Activated naive CD4-positive, alpha-beta T cell treated with anti-CD3 and anti-CD28 coated beads, Interleukin-2, amount 50 U/mL, for 72 hours (primary cell): ENCODE measurements around the gene DAZAP1. TPM values are rescaled to one million over a fixed set of nuclear protein-coding genes. Genes with fewer than 3 reads are reported as not detected.
"Not testable (repeated sequence)": the region's sequence is repeated elsewhere in the genome, so short reads cannot be mapped to it uniquely, and the experiment has no call there.

Experiments
- ATAC-seq, 2 donors: fragments of 150-1000 bp; cut with Tn5 transposase; 2 replicates each; pipeline ENCODE4 v1.10.0; 2021; ENCODE audit warnings: mild to moderate bottlenecking in 2 of 2, moderate library complexity in 2 of 2
- DNase-seq, 2 donors: peaks; one replicate each; pipeline ENCODE4 v3.0.0; 2021 to 2022; ENCODE audit warnings: low spot score in 2 of 2
- H3K27ac Mint-ChIP-seq, 2 donors: one replicate each; pipeline ENCODE4 v1.8.0; 2022; ENCODE audit warnings: mild to moderate bottlenecking in 2 of 2, mixed read lengths in 2 of 2
- H3K36me3 Mint-ChIP-seq, 2 donors: one replicate each; pipeline ENCODE4 v1.8.0; 2022; ENCODE audit warnings: mixed read lengths in 2 of 2
- H3K9me3 Mint-ChIP-seq, 2 donors: one replicate each; pipeline ENCODE4 v1.8.0; 2022; ENCODE audit warnings: mixed read lengths in 2 of 2
- total RNA-seq, 2 donors: library from RNA; stranded (reverse); gene quantifications; one replicate each; pipeline ENCODE4 v1.2.3, GENCODE V29; 2022

DAZAP1 gene
- total RNA-seq, 2 donors from 2014 or later: 194 to 298 TPM

DNA sequence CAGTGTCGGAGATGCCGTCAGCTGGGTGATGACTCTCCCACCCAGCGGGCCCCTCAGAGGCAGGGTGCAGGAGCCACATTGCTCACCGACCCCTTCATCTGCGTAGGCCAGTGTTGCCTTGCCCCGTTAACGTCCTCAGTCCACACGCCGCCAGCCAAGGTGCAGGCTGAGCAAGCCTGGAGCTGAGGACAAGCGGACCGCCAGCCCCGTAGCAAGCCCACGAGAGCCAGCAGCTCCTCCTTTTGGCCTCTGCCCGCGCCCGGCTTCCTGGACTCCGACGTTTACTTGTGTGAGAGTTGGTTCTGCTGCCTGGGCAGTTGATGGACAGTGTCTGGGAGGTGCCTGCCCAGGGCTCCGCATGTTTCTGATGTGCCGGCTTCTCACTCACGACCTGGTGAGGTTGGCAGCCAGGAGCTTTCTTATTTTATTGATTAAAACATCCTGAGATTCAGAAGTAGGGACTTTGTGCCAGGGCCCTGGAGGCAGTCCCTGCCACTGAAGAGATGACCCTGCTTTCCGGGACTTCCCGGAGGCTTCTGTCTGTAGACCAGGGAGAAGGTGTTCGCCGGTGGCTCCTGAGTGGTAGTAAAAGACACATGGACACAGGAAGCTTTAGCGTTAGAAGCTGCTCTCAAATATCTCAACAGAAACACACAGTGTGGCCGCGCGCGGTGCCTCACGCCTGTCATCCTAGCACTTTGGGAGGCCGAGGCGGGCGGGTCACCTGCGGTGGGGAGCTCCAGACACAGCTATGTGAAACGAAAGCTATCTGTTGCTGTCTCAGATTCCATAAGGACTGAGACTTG lies 5.8 kb downstream of the DAZAP1 start:
- Mint-ChIP-seq H3K9me3 (no peaks in the 10 kb centered on the region), H3K27ac (peak overlapping the region; percentile 79 to 82), H3K36me3 (peaks cover 24 to 26% of the 10 kb centered on the region in 2 donors)
- DNase-seq: no peak
- ATAC-seq: no peak

GRCh38 chr19:1416014-1416841 lies 8.8 kb downstream of the DAZAP1 start:
- no peak for ATAC-seq
- Mint-ChIP-seq H3K36me3 (peaks cover 0 to 13% of the 10 kb centered on the region in 2 donors), H3K9me3 (no peaks in the 10 kb centered on the region), H3K27ac (peak overlapping the region; percentile 82 to 84)
- DNase-seq: no peak

DNA sequence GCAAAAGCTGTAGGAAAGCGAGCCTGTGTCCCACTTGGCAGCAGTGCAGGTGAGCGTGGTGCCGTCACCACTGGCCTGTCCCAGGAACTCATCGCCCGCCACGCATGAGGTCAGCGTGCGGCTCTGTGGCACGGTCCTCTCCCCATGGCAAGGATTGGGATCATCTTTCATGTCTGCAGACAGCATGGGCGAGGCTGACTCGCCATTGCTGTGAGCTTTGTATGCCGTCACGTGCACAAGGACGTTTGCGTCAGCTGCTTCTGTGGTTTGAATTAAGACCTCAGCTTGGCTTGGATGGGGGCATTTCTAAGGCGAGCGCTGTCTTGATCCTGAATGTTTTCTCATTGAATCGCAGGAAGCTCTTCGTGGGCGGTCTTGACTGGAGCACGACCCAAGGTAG lies 9.8 kb downstream of the DAZAP1 start:
- H3K9me3 Mint-ChIP-seq: no peaks in the 10 kb centered on the region
- no peak for ATAC-seq
- H3K27ac Mint-ChIP-seq: peak overlapping the region in 1 of 2 donors; percentile 33
- H3K36me3 Mint-ChIP-seq: peaks cover 0 to 13% of the 10 kb centered on the region in 2 donors
- no peak for DNase-seq

- peak overlapping the region in 1 of 2 donors; percentile 33 for H3K27ac Mint-ChIP-seq
- DNase-seq: no peak
- H3K9me3 Mint-ChIP-seq: no peaks in the 10 kb centered on the region
- peaks cover under 1 to 20% of the 10 kb centered on the region in 2 donors for H3K36me3 Mint-ChIP-seq
- ATAC-seq: no peak
Observed at GRCh38 chr19:1417681-1418495, 10.5 kb downstream of the DAZAP1 start.

GRCh38 chr19:1418496-1418775 lies 11.1 kb downstream of the DAZAP1 start:
- DNase-seq (no peak), ATAC-seq (no peak)
- Mint-ChIP-seq H3K36me3 (peaks cover 6 to 25% of the 10 kb centered on the region in 2 donors), H3K27ac (no peak overlapping the region), H3K9me3 (no peaks in the 10 kb centered on the region)

DNA sequence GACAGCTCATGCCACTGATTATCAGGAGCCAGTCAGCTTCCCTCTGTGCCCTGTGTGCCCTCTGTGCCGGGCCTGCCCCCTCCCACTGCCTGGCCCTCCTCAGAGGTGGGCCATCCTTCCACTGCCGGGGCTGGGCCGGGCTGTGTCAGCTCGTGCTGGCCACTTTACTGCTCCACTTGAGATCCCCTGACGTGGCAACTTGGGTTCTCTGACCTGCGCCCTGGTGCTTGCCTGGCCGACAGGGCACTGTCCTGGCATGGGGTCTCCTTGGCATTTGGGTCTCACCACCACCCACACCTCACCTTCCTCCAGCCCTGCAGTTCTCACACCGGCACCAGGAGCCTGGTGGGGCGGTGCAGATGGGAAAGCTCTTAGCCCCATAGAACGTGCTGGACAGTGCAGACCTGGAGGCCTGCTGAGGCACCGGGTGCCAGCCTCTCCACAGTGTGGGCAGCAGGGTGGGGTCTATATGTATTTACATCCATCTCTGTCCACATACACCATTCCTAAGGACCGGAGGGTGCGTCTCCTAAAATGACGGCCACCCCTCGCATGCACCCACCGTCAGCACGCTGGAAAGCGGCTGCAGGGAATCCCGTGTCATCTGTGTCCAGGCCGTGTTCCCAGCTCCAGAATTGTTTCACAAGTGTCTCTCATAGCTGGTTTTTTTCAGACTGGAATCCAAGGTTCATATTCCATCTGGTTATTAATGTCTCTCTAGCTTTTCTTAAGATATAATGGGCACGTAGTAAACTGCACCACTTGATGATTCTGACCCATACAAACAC lies 11.8 kb downstream of the DAZAP1 start:
- no peak overlapping the region for H3K27ac Mint-ChIP-seq
- H3K9me3 Mint-ChIP-seq: no peaks in the 10 kb centered on the region
- DNase-seq: no peak
- ATAC-seq: no peak
- H3K36me3 Mint-ChIP-seq: peaks cover 7 to 28% of the 10 kb centered on the region in 2 donors

DNA sequence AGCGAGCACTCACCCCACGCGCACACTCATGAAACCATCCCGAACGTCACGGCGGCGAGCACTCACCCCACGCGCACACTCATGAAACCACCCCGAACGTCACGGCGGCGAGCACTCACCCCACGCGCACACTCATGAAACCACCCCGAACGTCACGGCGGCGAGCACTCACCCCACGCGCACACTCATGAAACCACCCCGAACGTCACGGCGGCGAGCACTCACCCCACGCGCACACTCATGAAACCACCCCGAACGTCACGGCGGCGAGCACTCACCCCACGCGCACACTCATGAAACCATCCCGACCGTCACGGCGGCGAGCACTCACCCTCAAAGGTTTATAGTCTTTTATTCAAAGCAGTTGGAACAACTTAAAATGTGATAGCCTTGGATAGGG lies 12.7 kb downstream of the DAZAP1 start:
- H3K9me3 Mint-ChIP-seq, H3K27ac Mint-ChIP-seq, ATAC-seq, DNase-seq: not testable (repeated sequence)
- H3K36me3 Mint-ChIP-seq: peaks cover 10 to 28% of the 10 kb centered on the region in 2 donors

DNA sequence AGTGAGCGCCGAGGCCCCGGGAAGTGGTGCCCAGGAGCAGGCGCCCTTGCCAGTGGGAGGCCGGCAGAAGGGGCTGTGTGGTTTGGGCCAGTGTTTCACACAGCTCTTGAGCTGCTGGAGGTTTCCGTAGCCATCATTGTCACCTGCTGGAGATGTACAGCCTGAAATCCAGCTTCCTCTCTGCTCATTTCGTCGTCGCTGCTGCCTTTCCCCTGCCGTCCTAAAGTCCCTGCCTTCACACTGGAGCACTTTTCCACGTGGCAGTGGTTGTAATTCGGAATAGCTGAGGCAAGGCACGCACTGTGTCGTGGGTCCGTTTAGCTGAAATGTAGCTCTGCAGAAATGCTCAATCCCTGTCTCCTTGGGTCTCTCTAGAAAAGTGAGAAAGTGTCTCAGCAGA lies 13.2 kb downstream of the DAZAP1 start:
- no peak overlapping the region for H3K27ac Mint-ChIP-seq
- no peak for ATAC-seq
- DNase-seq: no peak
- H3K36me3 Mint-ChIP-seq: peaks cover 11 to 28% of the 10 kb centered on the region in 2 donors
- H3K9me3 Mint-ChIP-seq: no peaks in the 10 kb centered on the region

DNA sequence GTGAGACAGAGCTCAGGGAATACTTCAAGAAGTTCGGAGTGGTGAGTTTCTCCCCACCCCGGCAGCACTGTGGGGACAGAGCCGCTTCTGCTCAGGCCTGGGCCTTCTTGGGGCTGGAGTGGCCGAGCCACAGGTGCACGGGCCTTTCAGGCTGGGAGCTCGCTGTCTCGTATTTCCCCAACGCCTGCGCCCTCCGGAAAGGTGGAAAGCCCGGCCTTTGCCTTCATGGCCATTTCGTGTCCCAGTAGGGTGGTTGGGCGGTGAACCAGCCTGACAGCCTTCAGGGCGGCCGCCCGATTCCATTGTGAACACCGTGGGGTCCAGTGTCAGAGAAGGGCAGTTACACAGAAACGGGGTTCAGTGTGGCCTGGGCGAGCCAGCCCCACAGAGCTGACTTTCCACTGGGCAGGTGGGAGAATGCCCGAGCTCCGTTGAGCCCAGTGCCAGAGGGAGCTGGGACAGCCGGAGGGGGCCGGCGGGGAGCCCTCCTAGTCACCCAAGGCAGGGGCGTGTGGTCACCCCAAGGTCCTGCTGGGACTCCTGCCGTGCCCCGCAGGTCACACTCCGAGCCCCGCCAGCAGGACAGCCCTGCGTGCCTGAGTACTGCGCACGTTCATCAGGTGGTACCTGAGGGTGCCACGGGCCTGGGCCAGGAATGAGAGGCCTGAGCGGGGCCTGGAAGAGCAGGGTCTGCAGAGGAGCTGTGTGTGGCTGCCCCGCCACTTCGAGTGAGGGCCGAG lies 14.0 kb downstream of the DAZAP1 start:
- no peak for DNase-seq
- Mint-ChIP-seq H3K36me3 (peaks cover 11 to 28% of the 10 kb centered on the region in 2 donors), H3K9me3 (no peaks in the 10 kb centered on the region), H3K27ac (no peak overlapping the region)
- peak in 1 of 2 donors; percentile 21 for ATAC-seq

GRCh38 chr19:1421958-1422305 lies 14.5 kb downstream of the DAZAP1 start:
- Mint-ChIP-seq H3K36me3 (peaks cover 11 to 28% of the 10 kb centered on the region in 2 donors), H3K27ac (no peak overlapping the region), H3K9me3 (no peaks in the 10 kb centered on the region)
- DNase-seq (no peak), ATAC-seq (peak in 1 of 2 donors; percentile 13)

- DNase-seq: no peak
- Mint-ChIP-seq H3K27ac (peak overlapping the region in 1 of 2 donors; percentile 22), H3K36me3 (peaks cover 11 to 26% of the 10 kb centered on the region in 2 donors), H3K9me3 (no peaks in the 10 kb centered on the region)
- ATAC-seq: no peak
Observed at GRCh38 chr19:1422360-1422759, 15.0 kb downstream of the DAZAP1 start.

- Mint-ChIP-seq H3K36me3 (peaks cover 11 to 22% of the 10 kb centered on the region in 2 donors), H3K27ac (peak overlapping the region; percentile 40 to 55), H3K9me3 (no peaks in the 10 kb centered on the region)
- no peak for DNase-seq
- ATAC-seq: no peak
Observed at GRCh38 chr19:1422943-1423342, 15.6 kb downstream of the DAZAP1 start.

GRCh38 chr19:1423436-1424191 lies 16.2 kb downstream of the DAZAP1 start:
- no peak for ATAC-seq
- Mint-ChIP-seq H3K36me3 (peaks cover 11 to 22% of the 10 kb centered on the region in 2 donors), H3K9me3 (no peaks in the 10 kb centered on the region), H3K27ac (peak overlapping the region; percentile 40)
- no peak for DNase-seq

GRCh38 chr19:1424192-1424955 lies 17.0 kb downstream of the DAZAP1 start:
- H3K27ac Mint-ChIP-seq: no peak overlapping the region
- DNase-seq (no peak), ATAC-seq (no peak)
- peaks cover 11 to 17% of the 10 kb centered on the region in 2 donors for H3K36me3 Mint-ChIP-seq
- no peaks in the 10 kb centered on the region for H3K9me3 Mint-ChIP-seq
